Measurements from ENCODE around the gene SCUBE1. TPM values are rescaled to one million over a fixed set of nuclear protein-coding genes. Genes with fewer than 3 reads are reported as not detected.

Gene SCUBE1
- polyA plus RNA-seq, 1 of the 3 experiments (the other 2 are of a cell fraction): 0.56 TPM

GRCh38 chr22:43331069-43331451, 12.1 kb downstream of the SCUBE1 start (continued):
- TF ChIP-seq USF1 (IDR thresholded peaks at IDR 0.05; ENCODE audit: borderline replicate concordance, low read depth) (no peak), CHD2 (IDR thresholded peaks at IDR 0.05; ENCODE audit: low read length, partially characterized antibody) (no peak), ZBTB33 (IDR thresholded peaks at IDR 0.05; ENCODE audit: borderline replicate concordance, low read depth) (no peak)
- TF ChIP-seq, protein P1, sequence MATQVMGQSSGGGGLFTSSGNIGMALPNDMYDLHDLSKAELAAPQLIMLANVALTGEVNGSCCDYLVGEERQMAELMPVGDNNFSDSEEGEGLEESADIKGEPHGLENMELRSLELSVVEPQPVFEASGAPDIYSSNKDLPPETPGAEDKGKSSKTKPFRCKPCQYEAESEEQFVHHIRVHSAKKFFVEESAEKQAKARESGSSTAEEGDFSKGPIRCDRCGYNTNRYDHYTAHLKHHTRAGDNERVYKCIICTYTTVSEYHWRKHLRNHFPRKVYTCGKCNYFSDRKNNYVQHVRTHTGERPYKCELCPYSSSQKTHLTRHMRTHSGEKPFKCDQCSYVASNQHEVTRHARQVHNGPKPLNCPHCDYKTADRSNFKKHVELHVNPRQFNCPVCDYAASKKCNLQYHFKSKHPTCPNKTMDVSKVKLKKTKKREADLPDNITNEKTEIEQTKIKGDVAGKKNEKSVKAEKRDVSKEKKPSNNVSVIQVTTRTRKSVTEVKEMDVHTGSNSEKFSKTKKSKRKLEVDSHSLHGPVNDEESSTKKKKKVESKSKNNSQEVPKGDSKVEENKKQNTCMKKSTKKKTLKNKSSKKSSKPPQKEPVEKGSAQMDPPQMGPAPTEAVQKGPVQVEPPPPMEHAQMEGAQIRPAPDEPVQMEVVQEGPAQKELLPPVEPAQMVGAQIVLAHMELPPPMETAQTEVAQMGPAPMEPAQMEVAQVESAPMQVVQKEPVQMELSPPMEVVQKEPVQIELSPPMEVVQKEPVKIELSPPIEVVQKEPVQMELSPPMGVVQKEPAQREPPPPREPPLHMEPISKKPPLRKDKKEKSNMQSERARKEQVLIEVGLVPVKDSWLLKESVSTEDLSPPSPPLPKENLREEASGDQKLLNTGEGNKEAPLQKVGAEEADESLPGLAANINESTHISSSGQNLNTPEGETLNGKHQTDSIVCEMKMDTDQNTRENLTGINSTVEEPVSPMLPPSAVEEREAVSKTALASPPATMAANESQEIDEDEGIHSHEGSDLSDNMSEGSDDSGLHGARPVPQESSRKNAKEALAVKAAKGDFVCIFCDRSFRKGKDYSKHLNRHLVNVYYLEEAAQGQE (IDR thresholded peaks at IDR 0.05; ENCODE audit: low read depth, low read length): no peak

GRCh38 chr22:43330178-43331068, 12.7 kb downstream of the SCUBE1 start:
- H3K9ac ChIP-seq: no peak overlapping the region
- no peaks in the 10 kb centered on the region for H3K79me2 ChIP-seq (ENCODE audit: insufficient read depth)
- no peaks in the 10 kb centered on the region for H3K9me2 ChIP-seq
- CTCF ChIA-PET: interaction anchor here (2.1 kb wide), 1 partner anchor 16 kb away, joined by 9 read pairs; no protein-coding TSS in a partner anchor
- no peaks in the 10 kb centered on the region for H3F3A ChIP-seq (replicated peaks; ENCODE audit: insufficient read depth)
- H3K9me3 ChIP-seq: no peaks in the 10 kb centered on the region
- TF ChIP-seq RXRA (IDR thresholded peaks at IDR 0.05; ENCODE audit: borderline replicate concordance, low read depth) (no peak), MEF2A (IDR thresholded peaks at IDR 0.05; ENCODE audit: borderline replicate concordance, low read depth) (no peak), SMC3 (IDR thresholded peaks at IDR 0.05; ENCODE audit: low read depth, low read length) (no peak), RFX5 (IDR thresholded peaks at IDR 0.05; ENCODE audit: low read length) (no peak), EP300 (IDR thresholded peaks at IDR 0.05; ENCODE audit: borderline replicate concordance in 1 of 2, low read depth in 1 of 2, low read length in 1 of 2) (no peak), MXI1 (IDR thresholded peaks at IDR 0.05; ENCODE audit: low read depth, low read length) (no peak), RCOR1 (IDR thresholded peaks at IDR 0.05; ENCODE audit: low read length) (no peak), USF2 (IDR thresholded peaks at IDR 0.05; ENCODE audit: borderline replicate concordance, low read depth, low read length) (no peak), CHD2 (IDR thresholded peaks at IDR 0.05; ENCODE audit: low read length, partially characterized antibody) (no peak)
- TF ChIP-seq, protein P2, sequence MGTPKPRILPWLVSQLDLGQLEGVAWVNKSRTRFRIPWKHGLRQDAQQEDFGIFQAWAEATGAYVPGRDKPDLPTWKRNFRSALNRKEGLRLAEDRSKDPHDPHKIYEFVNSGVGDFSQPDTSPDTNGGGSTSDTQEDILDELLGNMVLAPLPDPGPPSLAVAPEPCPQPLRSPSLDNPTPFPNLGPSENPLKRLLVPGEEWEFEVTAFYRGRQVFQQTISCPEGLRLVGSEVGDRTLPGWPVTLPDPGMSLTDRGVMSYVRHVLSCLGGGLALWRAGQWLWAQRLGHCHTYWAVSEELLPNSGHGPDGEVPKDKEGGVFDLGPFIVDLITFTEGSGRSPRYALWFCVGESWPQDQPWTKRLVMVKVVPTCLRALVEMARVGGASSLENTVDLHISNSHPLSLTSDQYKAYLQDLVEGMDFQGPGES (IDR thresholded peaks at IDR 0.05; ENCODE audit: low read depth, low read length): no peak
- peaks cover 0 to 4% of the 10 kb centered on the region in 2 experiments; a peak in 1 of 4 replicates for H3K4me1 ChIP-seq (ENCODE audit: control insufficient read depth in 1 of 2, insufficient read depth in 2 of 2, low read depth in 1 of 2, low read length in 1 of 2)
- H4K20me1 ChIP-seq (ENCODE audit: insufficient read depth): no peaks in the 10 kb centered on the region
- H3K27ac ChIP-seq (ENCODE audit: low read depth in 2 of 2, low read length in 1 of 2): no peak overlapping the region
- WGBS (ENCODE audit: low lambda C conversion rate): 72% methylated on average over 7 of the region's 7 CpGs
- POLR2A ChIA-PET: no interaction called here
- no peak overlapping the region for H2AFZ ChIP-seq (ENCODE audit: low read depth)
- DNase-seq: no peak
- no peak overlapping the region for H3K4me2 ChIP-seq
- H3K36me3 ChIP-seq (replicated peaks in 1 of 2; ENCODE audit: control insufficient read depth in 1 of 2, insufficient read depth in 2 of 2, low read length in 1 of 2): no peaks in the 10 kb centered on the region
- no peaks in the 10 kb centered on the region for H3K27me3 ChIP-seq (ENCODE audit: insufficient read depth)
- H3K4me3 ChIP-seq (ENCODE audit: low read depth in 2 of 2, low read length in 1 of 2): no peak overlapping the region

All from SK-N-SH (cell line).